ENCODE data around the gene MAP1B.

Gene MAP1B

GRCh38 chr5:72096602-72097188 lies 10.6 kb upstream of the MAP1B start:
- no peak for DNase-seq (ENCODE audit: low read depth in 4 of 4, low spot score in 1 of 4)

GRCh38 chr5:72101828-72102227 lies 5.4 kb upstream of the MAP1B start:
- no peak for DNase-seq (ENCODE audit: low read depth in 4 of 4, low spot score in 1 of 4)

GRCh38 chr5:72106817-72107130 lies 501 bp upstream of the MAP1B start:
- no peak for DNase-seq (ENCODE audit: low read depth in 4 of 4, low spot score in 1 of 4)

DNA sequence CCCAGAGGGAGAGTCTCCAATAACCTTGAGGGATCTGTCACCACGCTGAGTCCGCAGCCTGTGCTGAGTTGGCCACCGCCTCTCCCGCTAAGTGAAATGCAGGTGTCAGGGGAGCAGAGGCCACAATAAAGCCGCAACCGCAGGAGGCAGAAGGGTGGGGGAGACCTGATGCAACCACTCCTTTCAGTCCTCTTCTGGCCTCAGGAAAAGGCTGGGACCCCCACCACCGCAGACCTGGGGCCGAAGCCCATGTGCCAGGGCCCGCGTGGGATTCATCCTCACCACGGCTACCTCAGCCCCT lies 576 bp downstream of the MAP1B start:
- DNase-seq (ENCODE audit: low read depth in 4 of 4, low spot score in 1 of 4) = no peak

- DNase-seq (ENCODE audit: low read depth in 4 of 4, low spot score in 1 of 4) = no peak
These were observed 1.2 kb downstream of the MAP1B start for GRCh38 chr5:72108202-72109061.

DNA sequence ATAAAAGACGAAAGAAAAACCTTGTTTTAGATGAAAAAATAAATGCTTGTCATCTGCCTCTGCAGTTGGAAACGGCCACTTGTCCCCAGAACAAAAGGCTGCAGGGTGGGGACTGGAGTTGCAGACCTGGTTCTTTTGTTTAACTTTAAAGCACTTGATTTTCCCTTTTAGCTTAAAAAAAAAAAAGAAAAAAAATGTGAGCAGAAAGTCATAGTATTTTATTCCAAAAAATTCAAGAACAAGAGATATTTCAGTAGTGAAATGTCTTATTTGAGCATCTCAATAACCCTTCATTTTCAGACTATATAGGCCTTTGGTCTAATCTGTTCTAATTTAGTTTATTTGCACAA lies 1.8 kb downstream of the MAP1B start:
- DNase-seq (ENCODE audit: low read depth in 4 of 4, low spot score in 1 of 4) = no peak

- no peak for DNase-seq (ENCODE audit: low read depth in 4 of 4, low spot score in 1 of 4)
These were observed 2.4 kb downstream of the MAP1B start for GRCh38 chr5:72109625-72110024.

DNA sequence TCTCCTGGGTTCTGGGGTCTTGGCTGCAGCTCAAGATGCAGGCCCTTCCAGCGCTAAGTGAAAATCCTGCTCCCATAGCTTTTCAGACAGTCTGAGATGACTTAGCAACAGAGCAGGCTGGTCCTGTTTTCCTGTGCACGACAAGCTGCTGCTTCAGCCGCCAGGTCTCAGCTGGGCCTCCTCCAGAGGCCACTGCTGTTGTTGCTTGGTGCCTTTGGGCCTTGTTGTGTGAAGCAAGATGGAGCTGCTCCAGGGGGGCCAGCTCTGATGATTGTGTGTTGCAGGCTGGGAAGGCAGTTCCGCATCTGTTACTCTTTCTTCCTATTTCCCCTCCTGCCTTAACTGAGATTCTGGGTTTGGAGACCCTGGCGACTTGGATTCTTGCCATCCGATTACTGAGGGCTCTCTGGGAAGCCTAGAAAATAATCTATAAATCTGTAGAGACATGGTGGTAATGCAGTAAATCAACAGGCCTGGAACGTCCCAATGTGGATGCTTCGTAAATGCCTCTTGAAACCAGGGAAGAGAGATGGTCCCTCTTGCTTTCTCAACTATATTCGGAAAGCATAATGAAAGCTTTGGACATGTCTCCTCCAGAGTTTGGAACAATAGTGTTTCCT lies 3.2 kb downstream of the MAP1B start:
- no peak for DNase-seq (ENCODE audit: low read depth in 4 of 4, low spot score in 1 of 4)

DNA sequence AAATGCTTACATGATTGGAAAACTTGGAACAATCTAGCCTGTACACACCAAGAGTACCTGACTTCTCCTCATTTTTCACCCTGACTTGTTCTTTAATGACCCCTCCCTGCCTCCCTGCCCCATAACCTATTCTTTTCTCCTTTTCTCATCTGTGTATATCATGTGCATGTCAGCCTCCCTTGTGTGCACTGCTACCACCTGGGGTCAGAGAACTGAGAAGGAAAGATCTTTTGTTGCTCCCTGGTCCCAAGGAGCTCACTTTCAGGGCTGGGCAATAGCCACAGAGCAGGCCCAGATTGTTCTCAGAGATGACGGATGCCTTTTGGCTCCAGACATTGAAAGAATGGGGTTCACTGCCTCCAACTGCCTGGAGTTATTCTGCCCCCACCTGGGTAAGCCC lies 5.1 kb downstream of the MAP1B start:
- DNase-seq (ENCODE audit: low read depth in 4 of 4, low spot score in 1 of 4) = no peak

GRCh38 chr5:72114629-72115028 lies 7.4 kb downstream of the MAP1B start:
- no peak for DNase-seq (ENCODE audit: low read depth in 4 of 4, low spot score in 1 of 4)

- DNase-seq (ENCODE audit: low read depth in 4 of 4, low spot score in 1 of 4) = no peak
These were observed 8.0 kb downstream of the MAP1B start for GRCh38 chr5:72115296-72115695.

GRCh38 chr5:72117307-72117706 lies 10.0 kb downstream of the MAP1B start:
- no peak for DNase-seq (ENCODE audit: low read depth in 4 of 4, low spot score in 1 of 4)

- DNase-seq (ENCODE audit: low read depth in 4 of 4, low spot score in 1 of 4) = no peak
These were observed 13.9 kb downstream of the MAP1B start for GRCh38 chr5:72121052-72121779.

DNA sequence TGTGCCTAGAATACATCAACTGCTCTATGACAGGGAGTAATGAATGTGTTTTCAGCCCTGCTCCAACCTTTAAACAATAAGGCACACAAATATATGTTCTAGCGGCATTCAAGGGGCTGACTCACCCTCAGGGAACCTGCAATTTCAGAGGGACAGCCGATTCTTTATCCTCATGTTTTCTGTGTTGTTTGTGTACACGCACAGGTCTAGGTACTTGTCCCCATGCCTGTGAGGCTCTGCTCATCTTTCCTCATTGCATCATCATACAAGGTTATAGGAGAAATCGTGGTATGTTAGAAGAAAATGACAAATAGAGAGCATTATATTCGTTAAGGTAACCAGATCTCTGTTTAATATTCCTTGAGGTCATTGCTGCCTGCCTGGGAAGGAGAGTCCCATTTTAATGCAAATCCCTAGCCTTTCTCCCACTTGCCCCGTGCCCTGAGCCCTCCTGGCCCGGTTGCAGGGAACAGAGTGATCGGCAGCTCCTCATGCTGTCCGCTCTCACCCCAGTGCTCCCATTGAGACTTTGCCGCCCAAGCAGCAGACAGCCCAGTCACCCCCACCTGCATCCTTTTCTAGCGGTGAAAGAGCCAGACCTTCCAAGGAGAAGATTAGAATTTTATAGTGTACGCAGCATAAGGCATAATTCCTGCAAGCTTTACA lies 14.6 kb downstream of the MAP1B start:
- no peak for DNase-seq (ENCODE audit: low read depth in 4 of 4, low spot score in 1 of 4)

DNA sequence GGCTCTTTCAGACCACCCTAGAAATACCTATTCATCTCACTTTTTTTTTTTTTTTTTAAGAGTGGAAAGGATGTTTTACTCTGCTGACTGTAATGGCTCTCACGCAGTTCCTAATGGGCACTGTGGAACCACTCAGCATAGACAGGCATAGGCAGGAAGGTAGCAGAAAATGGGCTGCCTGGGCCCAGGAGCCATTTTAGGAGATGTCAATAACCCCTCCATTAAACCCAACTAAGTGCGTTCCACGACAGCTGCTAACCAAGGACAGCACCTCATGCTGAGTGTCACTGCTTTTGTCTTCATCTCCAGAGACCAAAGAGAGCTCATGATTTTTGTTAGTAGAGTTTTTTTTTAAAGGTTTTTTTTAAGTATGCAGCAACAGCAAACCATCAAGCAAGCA lies 15.3 kb downstream of the MAP1B start:
- DNase-seq (ENCODE audit: low read depth in 4 of 4, low spot score in 1 of 4) = no peak

DNA sequence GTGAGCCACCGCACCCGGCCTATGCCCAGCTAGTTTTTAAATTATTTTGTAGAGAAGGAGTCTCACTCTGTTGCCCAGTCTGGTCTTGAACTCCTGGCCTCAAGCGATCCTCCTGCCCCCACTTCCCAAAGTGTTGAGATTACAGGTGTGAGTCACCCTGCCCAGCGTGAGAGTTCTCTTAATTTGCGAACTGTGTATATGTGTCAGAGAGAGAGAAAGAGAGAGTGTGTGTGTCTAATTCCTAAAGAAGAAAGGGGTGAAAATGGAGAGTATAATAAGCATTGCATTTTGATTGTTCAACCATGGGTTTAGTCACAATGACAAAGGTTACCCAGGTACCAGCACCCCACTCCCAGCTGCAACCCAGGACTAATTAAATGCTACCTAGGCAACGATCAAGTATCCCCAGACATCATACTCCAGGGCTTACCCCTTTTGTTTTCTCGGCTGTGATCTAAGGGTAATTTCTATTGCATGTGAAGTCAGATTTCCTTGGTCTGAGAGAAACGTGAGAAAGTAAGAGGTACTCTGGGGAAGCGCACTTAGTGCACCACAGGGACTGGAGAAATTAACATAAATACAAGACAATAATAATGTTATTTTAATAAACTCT lies 16.6 kb downstream of the MAP1B start:
- no peak for DNase-seq (ENCODE audit: low read depth in 4 of 4, low spot score in 1 of 4)

DNA sequence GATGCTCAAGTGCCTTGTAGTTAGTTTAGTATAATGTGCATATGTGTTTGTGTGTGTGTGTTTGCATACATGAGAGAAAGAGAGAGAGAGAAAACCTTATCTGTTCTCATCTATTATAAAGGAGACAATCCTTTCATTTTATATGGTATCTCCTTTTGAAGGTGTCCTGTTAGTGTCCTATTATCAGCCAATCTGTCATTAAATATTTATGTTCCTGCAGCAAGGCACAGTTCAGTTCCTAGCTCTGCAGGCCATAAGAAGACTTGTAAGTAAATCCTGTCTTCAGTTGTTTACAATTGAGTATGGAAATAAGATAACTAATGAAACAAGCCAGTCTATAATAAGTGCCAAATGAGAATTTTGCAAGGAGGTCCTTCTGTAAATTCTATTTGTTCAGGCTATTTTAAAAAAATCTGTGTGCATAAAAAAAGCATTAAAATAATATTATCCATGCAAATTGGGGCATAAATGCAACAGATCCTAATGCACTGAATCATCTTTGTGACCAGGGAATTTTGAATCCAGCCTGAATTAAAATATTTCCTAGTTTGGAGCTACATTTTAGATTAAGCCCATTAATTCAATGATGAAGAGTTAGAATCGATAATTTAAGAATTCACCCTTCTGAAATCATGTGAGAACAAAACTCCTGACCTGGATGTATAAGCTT lies 18.1 kb downstream of the MAP1B start:
- DNase-seq (ENCODE audit: low read depth in 4 of 4, low spot score in 1 of 4) = no peak

GRCh38 chr5:72125941-72126620 lies 18.8 kb downstream of the MAP1B start:
- no peak for DNase-seq (ENCODE audit: low read depth in 4 of 4, low spot score in 1 of 4)

GRCh38 chr5:72126796-72127195 lies 19.5 kb downstream of the MAP1B start:
- no peak for DNase-seq (ENCODE audit: low read depth in 4 of 4, low spot score in 1 of 4)

DNA sequence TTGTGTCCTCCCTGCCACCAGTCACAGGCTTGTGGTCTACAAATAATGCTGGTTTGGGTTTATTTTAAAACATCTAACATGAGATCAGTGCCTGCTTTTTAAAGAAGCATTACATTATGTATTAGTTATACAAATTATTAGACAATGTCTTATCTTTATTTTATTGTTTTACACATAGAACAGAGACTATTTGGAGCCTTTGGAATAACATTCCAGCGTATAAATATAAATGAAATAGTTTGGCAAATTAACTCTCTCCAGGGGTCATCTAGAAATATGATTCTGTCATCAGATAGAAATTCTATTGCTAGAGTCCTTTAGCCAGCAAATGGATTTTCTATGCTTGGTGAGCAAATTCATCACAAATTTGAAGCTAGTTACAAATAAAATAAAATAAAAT lies 22.4 kb downstream of the MAP1B start:
- DNase-seq (ENCODE audit: low read depth in 4 of 4, low spot score in 1 of 4) = no peak
